Stimulated activated CD4-positive, alpha-beta T cell treated with anti-CD3 and anti-CD28 coated beads, Interleukin-1b, Interleukin-23, amount 100 ng/mL, for 24 hours (primary cell): ENCODE results near the gene CELA2A.
"Not testable (repeated sequence)": the region's sequence is repeated elsewhere in the genome, so short reads cannot be mapped to it uniquely, and the experiment has no call there.

ENCODE experiments used
- DNase-seq, 4 experiments: peaks; one replicate each; pipeline ENCODE4 v3.0.0-alpha.2; 2020; ENCODE audit warnings: low read depth in 4 of 4, low spot score in 1 of 4

CELA2A gene

DNA sequence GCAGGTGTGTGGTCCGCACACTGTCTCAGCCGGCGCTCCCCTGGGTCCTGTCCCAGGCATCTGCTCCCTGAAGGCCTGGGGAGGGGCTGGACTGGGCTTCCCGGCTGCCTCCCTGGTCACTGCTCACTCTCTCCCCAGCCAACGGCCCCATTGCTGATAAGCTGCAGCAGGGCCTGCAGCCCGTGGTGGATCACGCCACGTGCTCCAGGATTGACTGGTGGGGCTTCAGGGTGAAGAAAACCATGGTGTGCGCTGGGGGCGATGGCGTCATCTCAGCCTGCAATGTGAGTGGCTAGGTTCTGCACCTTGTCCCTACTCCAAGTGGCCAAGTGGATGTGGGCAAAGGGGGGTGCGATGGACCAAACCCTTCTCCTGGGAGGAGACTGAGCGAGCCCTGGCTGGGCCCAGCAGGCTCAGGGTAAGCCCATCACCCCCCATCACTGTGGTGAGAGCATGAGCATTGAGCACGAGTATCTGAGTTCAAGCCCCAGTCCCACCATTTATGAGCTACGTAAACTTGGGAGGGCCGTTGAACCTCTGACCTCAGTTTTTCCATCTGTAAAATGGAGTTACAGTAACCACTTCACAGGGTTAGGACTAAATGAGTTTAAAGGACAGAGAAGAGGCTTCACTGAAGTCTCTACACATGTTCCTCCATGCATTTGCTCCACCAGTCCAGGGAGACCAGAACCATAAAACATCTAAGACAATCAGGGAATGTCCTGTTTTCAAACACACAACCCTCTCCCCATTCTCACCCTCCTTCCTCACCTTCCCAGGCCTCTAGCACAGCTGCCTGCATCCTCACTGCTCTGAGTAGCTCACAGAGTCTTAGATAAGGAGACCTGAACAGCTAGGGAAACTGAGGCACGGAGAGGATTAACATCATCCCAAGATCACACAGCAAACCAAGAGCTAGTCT, 11.8 kb upstream of the CELA2A start:
- DNase-seq, result no peak

DNA sequence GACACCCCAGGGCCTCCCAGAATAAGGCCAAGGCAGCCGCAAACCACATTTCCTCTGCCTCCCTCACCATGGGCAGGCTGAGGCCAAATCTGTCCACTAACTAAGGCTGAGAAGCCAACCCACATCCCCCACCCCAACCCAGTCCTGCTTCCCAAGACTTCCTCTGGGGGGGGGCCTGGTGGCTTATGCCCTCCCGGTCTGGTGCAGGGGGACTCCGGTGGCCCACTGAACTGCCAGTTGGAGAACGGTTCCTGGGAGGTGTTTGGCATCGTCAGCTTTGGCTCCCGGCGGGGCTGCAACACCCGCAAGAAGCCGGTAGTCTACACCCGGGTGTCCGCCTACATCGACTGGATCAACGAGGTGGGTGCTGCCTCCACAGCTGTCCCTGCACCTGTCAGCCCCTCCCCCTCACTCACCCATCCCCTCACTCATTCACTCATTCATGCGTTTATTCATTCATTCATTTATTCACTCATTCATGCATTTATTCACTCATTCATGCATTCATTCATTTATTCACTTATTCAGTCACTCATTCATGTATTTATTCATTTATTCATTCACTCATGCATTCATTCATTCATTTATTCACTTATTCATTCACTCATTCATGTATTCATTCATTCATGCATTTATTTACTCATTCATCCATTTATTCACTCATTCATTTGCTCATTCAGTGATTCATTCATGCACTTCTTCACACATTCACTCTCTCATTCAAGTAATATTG, 11.0 kb upstream of the CELA2A start:
- DNase-seq, result no peak

DNA sequence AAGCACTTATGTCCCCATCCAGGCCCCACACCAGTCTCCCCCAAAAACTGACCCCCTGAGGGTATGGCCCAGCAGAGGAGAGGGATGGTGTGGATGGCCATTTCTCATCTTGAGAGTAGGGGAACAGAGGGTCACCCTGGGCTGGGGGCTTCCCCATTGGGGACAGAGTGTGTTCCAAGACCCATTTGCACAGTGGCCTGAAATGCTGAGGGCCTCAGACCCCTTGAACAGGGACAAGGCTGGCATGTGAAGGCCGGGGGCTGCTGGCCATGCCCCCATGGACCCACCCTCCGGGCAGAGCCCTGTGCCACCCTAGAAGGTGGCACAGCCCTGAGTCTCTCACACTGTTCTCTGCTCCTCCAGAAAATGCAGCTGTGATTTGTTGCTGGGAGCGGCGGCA, 10.3 kb upstream of the CELA2A start:
- DNase-seq, result no peak

DNA sequence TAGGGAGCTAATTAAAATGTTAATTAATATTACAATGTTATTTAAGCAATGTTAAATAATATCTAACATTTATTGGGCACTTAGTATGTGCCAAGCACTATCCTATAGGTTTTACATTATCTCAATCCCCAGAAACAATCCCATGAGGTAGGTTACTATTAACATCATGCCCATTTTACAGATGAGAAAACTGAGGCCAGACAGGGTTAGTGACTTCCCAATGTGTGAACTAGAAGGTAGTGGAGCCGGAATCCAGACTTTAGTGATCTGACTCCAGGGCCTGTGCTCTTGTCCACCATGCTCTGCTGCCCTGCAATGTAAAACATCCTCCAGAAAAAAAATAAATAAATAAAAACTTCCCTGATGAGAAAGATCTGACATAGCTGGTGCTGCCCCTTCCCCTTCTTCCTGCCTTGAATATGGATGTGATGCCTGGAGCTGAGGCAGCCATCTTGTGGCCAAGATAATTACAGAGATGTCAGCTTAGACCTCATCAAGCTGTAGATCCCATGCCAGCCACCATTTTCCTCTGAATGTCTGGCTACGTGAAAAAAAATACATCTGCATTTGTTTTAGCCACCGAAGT, 7.6 kb upstream of the CELA2A start:
- DNase-seq, result no peak

DNA sequence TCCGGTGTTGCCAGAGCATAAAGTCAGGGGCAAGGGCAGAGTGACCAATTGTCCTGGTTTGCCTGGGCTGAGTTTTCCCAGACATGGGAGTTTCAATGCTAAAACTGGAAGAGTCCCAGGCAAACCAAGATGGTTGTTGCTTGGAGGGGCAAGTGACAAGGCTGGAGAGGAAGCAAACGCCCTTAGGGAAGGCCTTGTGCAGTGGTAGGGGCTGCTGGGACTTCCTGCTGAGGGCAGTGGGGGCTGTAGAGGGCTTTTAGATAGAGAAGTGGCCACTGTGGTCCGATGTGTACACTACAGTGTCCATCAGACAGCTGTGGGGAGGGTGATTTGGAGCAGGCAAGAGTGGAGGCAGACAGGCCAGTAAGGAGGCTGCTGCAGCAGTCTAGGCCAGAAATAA, 7.0 kb upstream of the CELA2A start:
- no peak for DNase-seq

DNA sequence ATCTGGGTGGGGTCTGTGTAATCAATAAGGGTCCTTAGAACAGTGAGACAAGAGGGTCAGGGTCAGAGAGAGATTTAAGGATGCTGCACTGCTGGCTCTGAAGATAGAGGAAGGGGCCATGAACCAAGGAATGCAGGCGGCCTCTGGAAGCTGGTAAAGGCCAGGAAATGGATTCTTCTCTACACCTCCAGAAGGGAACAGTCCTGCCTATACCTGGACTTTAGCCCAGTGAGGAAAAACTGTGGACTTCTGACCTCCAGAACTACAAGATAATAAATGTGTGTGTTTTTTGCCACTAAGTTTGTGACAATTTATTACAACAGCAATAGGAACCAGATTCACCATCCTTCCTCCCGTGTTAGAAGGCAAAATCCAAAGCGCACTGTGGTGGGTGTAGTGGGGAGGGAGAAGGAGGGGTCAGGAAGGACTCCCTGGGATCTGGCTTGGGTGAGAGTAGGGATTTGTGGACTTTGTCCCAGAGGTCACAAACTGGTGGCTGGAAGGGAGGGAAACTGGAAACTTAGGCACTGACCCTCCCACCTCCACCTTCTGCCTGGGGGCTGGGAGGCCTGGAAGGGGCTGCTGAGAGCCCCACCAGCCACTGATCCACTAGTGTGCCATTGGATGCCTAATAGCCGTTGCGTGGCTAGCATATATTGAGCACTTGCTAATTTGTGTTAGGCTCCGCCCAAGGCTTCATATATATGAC, 5.4 kb upstream of the CELA2A start:
- DNase-seq, result no peak

DNA sequence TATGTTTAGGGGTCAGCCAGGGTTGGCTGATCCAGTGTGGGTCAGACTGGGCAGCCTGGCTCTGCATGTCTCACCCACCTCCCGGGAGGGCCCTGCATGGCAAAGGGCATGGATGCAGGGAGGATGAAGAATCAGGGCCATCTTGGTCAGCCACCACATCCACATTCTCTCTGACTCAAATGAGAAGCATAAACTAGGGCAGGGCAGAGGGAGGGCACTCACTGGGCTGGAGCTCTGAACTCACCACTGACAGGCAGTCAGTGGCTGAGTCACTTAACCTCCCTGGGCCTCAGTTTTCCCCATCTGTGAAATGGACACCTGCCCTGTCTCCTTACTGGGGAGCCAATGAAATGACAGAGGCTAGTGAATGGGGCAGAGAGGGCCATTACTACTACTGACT, 4.3 kb upstream of the CELA2A start:
- no peak for DNase-seq

DNA sequence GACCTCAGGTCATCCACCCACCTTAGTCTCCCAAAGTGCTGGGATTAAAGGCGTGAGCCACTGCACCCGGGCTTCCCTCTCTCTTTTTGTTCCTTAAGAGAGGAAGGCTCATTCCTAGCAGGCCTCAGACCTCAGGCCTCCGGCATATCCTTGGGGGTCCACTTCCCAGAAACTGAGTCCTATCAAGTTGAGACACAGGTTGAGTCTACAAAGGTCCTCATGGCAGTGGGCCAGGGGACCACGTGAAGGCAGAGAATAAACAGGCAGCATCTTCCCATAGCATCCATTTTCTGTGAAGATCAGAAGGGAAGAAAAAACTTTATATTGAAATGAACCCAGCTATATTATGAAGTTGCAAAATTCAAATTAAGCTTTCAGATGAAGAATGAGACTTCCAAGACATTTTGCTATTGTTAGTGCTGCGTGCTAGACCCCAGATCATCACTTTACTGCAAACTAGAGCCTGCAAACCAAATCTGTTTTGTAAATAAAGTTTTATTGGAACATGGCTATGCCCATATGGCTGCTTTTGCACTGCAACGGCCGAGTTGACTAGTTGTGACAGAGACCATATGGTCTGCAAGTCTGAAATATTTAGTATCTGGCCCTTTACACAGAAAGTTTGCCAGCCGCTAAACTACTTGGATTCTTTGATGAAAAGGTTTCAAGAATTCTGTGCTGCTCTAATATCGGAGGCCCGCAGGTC, 3.5 kb upstream of the CELA2A start:
- DNase-seq, result no peak

DNA sequence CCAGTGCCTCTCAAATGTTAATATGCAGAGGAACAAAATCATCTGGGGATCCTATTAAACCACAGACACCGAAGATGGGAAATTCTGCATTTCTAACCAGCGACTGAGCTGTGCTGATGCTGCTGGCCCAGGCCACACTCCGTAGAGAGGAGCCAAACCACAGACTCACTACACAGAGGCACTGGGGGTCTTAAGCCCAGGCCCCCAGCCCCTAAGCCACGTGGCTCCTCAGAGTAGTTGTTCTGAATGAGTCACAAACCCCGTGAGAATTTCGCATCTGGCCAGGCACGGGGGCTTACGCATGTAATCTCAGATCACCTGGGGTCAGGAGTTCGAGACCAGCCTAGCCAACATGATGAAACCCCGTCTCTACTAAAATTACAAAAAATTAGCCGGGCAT, 2.8 kb upstream of the CELA2A start:
- no peak for DNase-seq

DNA sequence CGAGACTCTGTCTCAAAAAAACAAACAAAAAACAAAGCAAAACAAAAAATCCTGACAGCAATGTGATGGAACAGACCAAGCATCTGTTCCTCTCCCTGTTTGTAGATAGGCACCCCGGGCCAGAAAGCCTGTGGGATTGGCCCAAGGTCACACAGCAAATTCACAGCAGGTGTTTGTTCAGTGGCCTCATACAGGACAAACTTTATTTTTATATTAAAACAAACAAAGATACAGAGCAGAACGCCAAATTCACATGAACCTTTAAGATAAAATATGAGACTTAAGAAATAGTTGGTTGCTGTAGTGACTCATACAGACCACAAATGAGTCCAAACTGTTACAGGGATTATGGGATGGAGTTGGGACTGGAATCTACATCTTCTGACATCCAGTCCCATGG, 2.3 kb upstream of the CELA2A start:
- no peak for DNase-seq

DNA sequence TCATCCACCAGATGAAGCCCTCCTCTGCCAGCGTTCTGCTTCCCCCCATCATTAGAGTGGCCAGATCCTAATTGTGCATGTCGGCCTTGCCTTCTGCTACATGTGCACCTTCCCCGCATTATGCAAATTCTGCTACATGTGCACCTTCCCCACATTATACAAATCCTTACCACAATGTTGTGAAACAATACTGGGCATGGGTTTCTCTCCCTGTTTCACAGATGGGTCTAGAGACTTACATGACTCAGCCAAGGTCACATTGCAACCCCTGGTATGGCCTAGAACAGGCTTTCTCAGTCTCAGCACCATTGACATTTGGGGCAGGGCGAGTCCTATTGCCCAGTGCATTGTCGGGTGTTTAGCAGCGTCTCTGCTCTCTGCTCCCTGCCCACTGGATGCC, 1.0 kb upstream of the CELA2A start:
- no peak for DNase-seq

DNA sequence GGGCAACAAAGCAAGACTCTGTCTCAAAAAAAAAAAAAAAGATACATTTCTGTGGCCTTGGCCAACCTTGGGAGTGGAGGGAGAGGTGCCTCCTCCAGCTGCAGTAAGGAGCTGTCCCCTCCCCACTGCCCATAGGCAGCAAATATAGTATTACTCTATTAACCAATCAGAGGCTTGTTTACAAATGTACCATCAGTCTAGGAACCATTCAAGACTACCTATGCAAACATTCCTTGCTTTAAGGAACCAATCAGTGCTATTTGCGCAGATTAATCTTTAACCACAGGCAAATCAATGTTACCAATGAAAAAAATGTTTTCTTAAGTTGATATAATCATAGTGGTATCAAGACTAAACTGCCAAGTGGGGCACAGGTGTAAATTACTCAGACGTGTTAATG, 1.1 kb downstream of the CELA2A start:
- no peak for DNase-seq

DNA sequence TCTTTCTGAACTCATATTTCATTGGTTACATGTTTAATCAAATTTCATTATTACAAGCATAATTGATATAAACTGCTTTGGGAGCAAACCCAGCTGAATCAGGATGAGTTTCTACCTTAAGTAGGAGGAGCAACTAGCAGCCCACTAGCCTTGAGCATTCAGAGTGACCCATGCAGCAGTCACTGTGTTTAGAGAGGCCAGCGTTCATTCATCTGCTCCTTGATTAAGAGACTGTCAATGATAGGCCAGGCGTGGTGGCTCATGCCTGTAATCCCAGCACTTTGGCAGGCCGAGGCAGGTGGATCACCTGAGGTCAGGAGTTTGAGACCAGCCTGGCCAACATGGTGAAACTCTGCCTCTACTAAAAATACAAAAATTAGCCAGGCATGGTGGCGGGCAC, 1.9 kb downstream of the CELA2A start:
- not testable (repeated sequence) for DNase-seq

DNA sequence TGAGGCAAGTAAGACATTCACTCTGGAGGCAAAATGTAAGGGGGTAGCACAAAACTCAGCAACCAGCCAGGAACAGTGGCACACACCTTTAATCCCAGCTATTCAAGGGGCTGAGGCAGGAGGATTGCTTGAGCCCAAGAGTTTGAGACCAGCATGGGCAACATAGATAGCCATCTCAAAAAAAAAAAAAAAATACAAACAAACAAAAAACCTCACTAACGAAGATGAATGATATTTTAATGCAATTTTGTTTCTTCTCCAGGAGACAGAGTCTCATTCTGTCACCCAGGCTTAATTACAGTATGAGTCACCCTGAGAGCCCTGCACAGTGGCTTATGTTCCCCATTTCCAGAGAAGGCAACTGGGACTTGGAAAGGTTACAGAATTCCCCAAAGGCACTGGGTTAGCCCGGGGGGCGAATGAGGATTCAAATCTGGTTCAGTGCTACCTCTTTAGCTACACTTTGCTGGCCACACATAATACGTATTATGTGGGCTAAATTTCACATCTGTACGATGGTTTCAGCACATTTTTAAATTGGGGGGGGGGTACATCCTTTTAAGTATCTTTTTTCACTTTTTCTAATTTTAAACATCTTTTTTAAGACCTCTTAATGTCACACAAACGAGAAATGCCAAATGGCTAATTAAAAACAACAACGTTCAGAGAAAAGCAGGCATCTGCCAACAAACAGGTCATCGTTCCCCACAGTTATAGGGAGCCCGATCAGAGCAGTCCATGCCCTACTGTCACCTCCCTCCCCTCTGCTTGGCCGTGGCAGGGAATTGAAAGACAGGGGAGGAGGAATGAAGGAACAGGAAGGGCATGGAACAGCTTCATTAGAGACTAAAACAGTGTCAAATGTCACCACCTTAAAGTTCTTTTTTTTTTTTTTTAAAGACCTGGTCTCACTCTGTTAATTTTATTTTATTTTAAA, 3.5 kb downstream of the CELA2A start:
- DNase-seq, result no peak

DNA sequence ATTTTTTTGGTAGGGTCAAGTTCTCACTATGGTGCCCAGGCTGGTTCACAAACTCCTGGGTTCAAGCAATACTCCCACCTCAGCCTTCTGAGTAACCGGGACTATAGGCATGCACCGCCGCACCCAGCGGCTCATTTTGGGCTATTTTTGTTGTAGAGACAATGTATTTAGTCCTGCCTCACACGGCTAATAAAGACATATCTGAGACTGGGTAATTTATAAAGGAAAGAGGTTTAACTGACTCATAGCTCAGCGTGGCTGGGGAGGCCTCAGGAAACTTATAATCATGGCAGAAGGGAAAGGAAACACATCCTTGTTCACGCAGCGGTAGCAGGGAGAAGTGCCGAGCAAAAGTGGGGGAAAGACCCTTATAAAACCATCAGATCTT, 4.2 kb downstream of the CELA2A start:
- DNase-seq, result no peak

DNA sequence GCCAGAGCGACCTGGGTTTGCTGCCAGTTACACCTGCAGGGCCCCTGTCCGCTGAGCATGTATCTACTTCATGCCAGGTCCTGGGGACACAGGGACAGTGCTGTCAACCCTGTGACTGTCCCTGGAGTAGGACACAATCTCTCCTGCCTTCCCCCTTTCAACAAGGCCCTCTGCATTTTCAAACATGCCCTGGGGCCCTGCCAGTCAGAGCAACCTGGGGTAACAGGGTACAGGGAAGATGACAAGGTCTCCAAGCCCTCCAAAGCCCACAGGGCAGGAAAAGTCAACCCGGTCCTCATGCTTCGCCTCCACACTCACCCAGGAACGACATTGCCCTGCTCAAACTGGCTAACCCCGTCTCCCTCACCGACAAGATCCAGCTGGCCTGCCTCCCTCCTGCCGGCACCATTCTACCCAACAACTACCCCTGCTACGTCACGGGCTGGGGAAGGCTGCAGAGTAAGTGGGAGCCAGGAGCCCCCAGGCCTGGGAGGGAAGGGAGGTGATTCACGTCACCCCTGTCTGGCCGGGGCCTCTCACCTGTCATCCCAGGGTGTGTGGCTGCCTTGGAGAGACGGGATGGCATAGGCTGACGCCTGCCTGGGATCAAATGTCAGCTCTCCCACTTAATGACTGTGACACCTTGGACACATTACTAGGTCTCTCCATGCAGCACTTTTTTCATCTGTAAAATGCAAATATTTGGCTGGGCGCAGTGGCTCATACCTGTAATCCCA, 6.7 kb downstream of the CELA2A start:
- DNase-seq, result not testable (repeated sequence)

DNA sequence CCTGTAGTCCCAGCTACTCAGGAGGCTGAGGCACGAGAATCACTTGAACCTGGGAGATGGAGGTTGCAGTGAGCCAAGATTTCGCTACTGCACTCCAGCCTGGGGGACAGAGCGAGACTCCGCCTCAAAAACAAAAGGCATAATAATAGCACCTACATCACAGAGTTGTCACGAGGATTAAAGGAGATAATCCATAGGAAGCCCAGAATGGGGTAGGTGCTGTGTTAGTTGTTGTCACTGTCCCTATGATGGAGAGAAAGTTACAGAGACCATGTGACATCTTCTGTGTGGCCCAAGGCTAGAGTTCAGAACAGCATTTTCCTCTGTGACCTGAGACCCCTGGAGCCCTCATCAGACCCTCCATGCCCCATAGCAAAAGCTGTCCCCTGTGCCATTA, 7.4 kb downstream of the CELA2A start:
- not testable (repeated sequence) for DNase-seq

DNA sequence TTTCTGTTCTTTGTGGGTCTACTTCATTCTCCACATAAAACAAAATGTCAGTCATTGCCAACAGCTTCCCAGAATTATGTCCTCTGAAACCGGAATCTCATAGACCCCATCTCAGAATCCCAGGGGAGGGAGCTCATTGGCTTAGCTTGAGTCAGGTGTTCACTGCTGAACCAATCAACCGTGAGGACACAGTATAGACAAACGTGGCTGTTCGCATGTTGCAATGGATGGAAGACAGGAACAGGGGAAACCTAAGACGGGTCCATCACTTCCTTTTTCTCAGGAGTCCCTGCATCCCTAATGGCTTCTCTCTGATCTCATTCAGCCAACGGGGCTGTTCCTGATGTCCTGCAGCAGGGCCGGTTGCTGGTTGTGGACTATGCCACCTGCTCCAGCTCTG, 9.1 kb downstream of the CELA2A start:
- DNase-seq, result no peak

DNA sequence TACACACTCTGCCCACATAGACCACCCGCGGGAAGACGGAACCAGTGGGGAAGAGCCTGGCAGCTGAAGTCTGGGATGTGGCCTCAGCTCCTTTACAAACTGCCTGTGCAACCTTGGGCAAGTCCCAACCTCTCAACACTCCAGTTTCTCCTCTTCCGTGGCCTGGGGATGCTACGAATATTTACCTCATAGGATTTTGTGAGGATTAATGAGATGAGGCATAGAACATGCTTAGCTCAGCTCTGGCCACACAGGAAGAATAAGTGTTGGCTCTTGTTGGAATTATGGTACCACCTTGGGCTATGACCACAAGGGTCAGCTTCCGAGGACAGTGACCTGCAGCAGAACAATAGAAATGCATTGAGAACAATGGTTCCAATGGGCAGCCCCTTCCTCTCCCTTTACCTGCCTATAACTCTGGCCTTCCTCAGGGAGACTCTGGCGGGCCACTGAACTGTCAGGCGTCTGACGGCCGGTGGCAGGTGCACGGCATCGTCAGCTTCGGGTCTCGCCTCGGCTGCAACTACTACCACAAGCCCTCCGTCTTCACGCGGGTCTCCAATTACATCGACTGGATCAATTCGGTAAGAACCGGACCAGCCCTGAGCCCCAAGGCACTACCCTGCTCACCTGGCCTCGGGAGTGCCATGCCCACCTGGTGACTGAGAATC, 10.6 kb downstream of the CELA2A start:
- not testable (repeated sequence) for DNase-seq
